ENCODE results near the gene ZC3H7A.
A peak's percentile ranks its signal among the peaks of the same experiment; 100 is the strongest.

DNA sequence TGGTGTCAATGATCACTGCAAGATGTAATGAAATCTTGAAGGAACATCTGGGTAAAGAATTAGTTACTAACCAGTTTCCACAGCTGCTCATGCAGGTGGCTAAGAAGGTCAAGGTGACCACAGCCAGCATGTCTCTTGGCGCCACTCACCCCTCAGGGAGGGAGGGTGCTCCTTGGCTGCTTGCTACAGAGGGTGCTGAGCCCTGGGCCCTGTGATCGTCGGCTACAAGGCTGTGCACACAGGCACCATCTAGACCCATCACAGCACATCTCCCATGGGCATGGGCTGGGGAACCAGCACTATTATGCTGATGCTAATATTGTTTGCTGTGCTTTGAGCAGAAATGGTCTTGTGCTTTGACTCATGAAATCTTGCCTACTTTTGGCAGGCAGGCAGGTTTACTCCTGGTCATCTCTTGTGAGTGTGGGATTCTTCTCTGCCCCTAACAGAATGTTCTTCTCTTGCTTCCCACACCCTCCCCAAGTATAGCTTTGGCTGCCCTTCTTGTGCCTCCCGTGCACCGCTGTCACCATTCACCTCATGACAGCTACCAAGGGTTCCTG, 90.8 kb downstream of the ZC3H7A start:
- TF ChIP-seq NFYB (IDR thresholded peaks at IDR 0.05; ENCODE audit: insufficient read depth, low read depth, low read length): no peak
- TF ChIP-seq FOS (IDR thresholded peaks at IDR 0.05; ENCODE audit: borderline replicate concordance, extremely low read depth, insufficient read length): no peak
- TF ChIP-seq, protein P1, sequence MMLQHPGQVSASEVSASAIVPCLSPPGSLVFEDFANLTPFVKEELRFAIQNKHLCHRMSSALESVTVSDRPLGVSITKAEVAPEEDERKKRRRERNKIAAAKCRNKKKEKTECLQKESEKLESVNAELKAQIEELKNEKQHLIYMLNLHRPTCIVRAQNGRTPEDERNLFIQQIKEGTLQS (IDR thresholded peaks at IDR 0.05; ENCODE audit: borderline replicate concordance, extremely low read depth, low read depth, low read length): no peak
- TF ChIP-seq KDM1A (IDR thresholded peaks at IDR 0.05; ENCODE audit: borderline replicate concordance): no peak
- TF ChIP-seq POLR2A (IDR thresholded peaks at IDR 0.05; ENCODE audit: low read depth, low read length): peak; percentile 56; the same call in 1 of the 2 replicates
- no peak for TF ChIP-seq CTCF (IDR thresholded peaks at IDR 0.05 in 2 of 3, conservative IDR thresholded peaks at IDR 0.05 in 1 of 3; ENCODE audit: control insufficient read depth in 2 of 3, extremely low read depth in 1 of 3, insufficient read depth in 1 of 3, low read depth in 3 of 3, low read length in 3 of 3)
